Measurements from ENCODE around the gene ERC2. TPM values are rescaled to one million over a fixed set of nuclear protein-coding genes. Genes with fewer than 3 reads are reported as not detected.

Gene ERC2
- total and polyA plus RNA-seq, 2 of the 13 experiments (the other 11 are each of a cell fraction or from before 2014, with no cell fraction given), result 0.16 to 0.22 TPM

- 8% methylated on average over 3 of the region's 3 CpGs for WGBS (ENCODE audit: low lambda C conversion rate)
- BruUV-seq (replicated peaks), result no TSS peak
- no peak for FAIRE-seq
- no peak for TF ChIP-seq ZNF576 (CRISPR knock-in tag; IDR thresholded peaks at IDR 0.05)
- no peak for TF ChIP-seq SYNCRIP (IDR thresholded peaks at IDR 0.05; ENCODE audit: insufficient read depth, low read depth, low read length)
- TF ChIP-seq ZNF850 (CRISPR knock-in tag; conservative IDR thresholded peaks at IDR 0.05), result no peak
- no peak for TF ChIP-seq ZBTB7A (CRISPR knock-in tag; IDR thresholded peaks at IDR 0.05)
- no peak for TF ChIP-seq ZNF230 (CRISPR knock-in tag; IDR thresholded peaks at IDR 0.05)
- no peak for TF ChIP-seq MED8 (CRISPR knock-in tag; IDR thresholded peaks at IDR 0.05; ENCODE audit: insufficient replicate concordance)
- POLR2A ChIA-PET, result no interaction called here
- no peak overlapping the region for H3K4me3 ChIP-seq (replicated peaks in 1 of 3; ENCODE audit: insufficient read depth in 1 of 3, low read depth in 2 of 3, low read length in 3 of 3)
- no peak overlapping the region for H3K4me2 ChIP-seq (ENCODE audit: low read depth, low read length)
- no peaks in the 10 kb centered on the region for H3K27me3 ChIP-seq (ENCODE audit: control insufficient read depth in 1 of 2, insufficient read depth in 2 of 2, low read length in 2 of 2)
- no peaks in the 10 kb centered on the region for H3K4me1 ChIP-seq (ENCODE audit: insufficient read depth, low read length)
- no peak overlapping the region for H3K27ac ChIP-seq (ENCODE audit: extremely low read length, insufficient read depth, low read length)
- no peak for DNase-seq (ENCODE audit: low spot score)
- in situ Hi-C loops (cut with HindIII; ENCODE audit: extremely low pct_ligation_motif_present, low pct_unique_long_range_greater_than_20kb), result no loop called here
- H3K36me3 ChIP-seq (replicated peaks in 1 of 2; ENCODE audit: control insufficient read depth in 1 of 2, insufficient read depth in 2 of 2, low read length in 2 of 2), result no peaks in the 10 kb centered on the region
- H3K79me2 ChIP-seq (ENCODE audit: insufficient read depth, low read length), result no peaks in the 10 kb centered on the region
- ATAC-seq, result no peak
- intact Hi-C loops (cut with micrococcal nuclease; ENCODE audit: unreplicated experiment), result no loop called here
- CTCF ChIA-PET (ENCODE audit: low intra/inter-chr PET ratio, low total read pairs), result no interaction called here
- H2AFZ ChIP-seq (ENCODE audit: low read length), result no peak overlapping the region
- H3K9me3 ChIP-seq (ENCODE audit: low read length), result no peaks in the 10 kb centered on the region
- no peak overlapping the region for H3K9ac ChIP-seq (ENCODE audit: insufficient read depth, low read depth, low read length)
- no peaks in the 10 kb centered on the region for H4K20me1 ChIP-seq (ENCODE audit: insufficient read depth, low read length)
Observed at GRCh38 chr3:55790596-55791350, 677.5 kb downstream of the ERC2 start.

- Histone ChIP-seq H3K27ac (ENCODE audit: extremely low read length, insufficient read depth, low read length) (no peak overlapping the region), H3K27me3 (ENCODE audit: control insufficient read depth in 1 of 2, insufficient read depth in 2 of 2, low read length in 2 of 2) (no peaks in the 10 kb centered on the region), H3K9me3 (ENCODE audit: low read length) (no peaks in the 10 kb centered on the region), H2AFZ (ENCODE audit: low read length) (no peak overlapping the region), H3K4me1 (ENCODE audit: insufficient read depth, low read length) (no peaks in the 10 kb centered on the region), H3K4me2 (ENCODE audit: low read depth, low read length) (no peak overlapping the region), H3K79me2 (ENCODE audit: insufficient read depth, low read length) (no peaks in the 10 kb centered on the region), H4K20me1 (ENCODE audit: insufficient read depth, low read length) (no peaks in the 10 kb centered on the region), H3K4me3 (replicated peaks in 1 of 3; ENCODE audit: insufficient read depth in 1 of 3, low read depth in 2 of 3, low read length in 3 of 3) (no peak overlapping the region), H3K36me3 (replicated peaks in 1 of 2; ENCODE audit: control insufficient read depth in 1 of 2, insufficient read depth in 2 of 2, low read length in 2 of 2) (no peaks in the 10 kb centered on the region), H3K9ac (ENCODE audit: insufficient read depth, low read depth, low read length) (no peak overlapping the region)
- FAIRE-seq (no peak), DNase-seq (ENCODE audit: low spot score) (no peak), ATAC-seq (no peak)
- 3% methylated on average over 1 of the region's 2 CpGs for WGBS (ENCODE audit: low lambda C conversion rate)
- ChIA-PET POLR2A (no interaction called here), CTCF (ENCODE audit: low intra/inter-chr PET ratio, low total read pairs) (no interaction called here)
- in situ Hi-C loops (cut with HindIII; ENCODE audit: extremely low pct_ligation_motif_present, low pct_unique_long_range_greater_than_20kb) (no loop called here), intact Hi-C loops (cut with micrococcal nuclease; ENCODE audit: unreplicated experiment) (no loop called here)
- BruUV-seq (replicated peaks), result no TSS peak
- TF ChIP-seq STAT5B (CRISPR knock-in tag; IDR thresholded peaks at IDR 0.05) (no peak), MXD1 (CRISPR knock-in tag; IDR thresholded peaks at IDR 0.05) (no peak), JDP2 (CRISPR knock-in tag; IDR thresholded peaks at IDR 0.05; ENCODE audit: borderline replicate concordance) (no peak), ZNF256 (CRISPR knock-in tag; conservative IDR thresholded peaks at IDR 0.05) (no peak), RERE (CRISPR knock-in tag; IDR thresholded peaks at IDR 0.05; ENCODE audit: low read depth) (no peak), SOX13 (IDR thresholded peaks at IDR 0.05) (no peak), SOX13 (CRISPR knock-in tag; conservative IDR thresholded peaks at IDR 0.05 in 1 of 2, IDR thresholded peaks at IDR 0.05 in 1 of 2) (no peak)
Observed at GRCh38 chr3:55789516-55789915, 678.8 kb downstream of the ERC2 start.
